OCI-LY1 (cell line): ENCODE data around the gene TMEM52.

Experiments used
- EZH2 ChIP-seq: fragments of 200-600 bp; sonication (generic), shearing (Covaris generic); IDR thresholded peaks from 2 replicates; pipeline ENCODE4 v1.8.0; 2017; ENCODE audit warnings: borderline replicate concordance, mixed run types, mild to moderate bottlenecking, antibody characterized with exemption, low read length, moderate library complexity, mixed read lengths
- TF ChIP-seq, protein P1 (sequence below): fragments of 200-600 bp; sonication (generic), shearing (Covaris generic); IDR thresholded peaks from 2 replicates; pipeline ENCODE4 v1.5.1; 2017; ENCODE audit warnings: mild to moderate bottlenecking, antibody characterized with exemption, low read length, moderate library complexity, mixed read lengths

DNA sequence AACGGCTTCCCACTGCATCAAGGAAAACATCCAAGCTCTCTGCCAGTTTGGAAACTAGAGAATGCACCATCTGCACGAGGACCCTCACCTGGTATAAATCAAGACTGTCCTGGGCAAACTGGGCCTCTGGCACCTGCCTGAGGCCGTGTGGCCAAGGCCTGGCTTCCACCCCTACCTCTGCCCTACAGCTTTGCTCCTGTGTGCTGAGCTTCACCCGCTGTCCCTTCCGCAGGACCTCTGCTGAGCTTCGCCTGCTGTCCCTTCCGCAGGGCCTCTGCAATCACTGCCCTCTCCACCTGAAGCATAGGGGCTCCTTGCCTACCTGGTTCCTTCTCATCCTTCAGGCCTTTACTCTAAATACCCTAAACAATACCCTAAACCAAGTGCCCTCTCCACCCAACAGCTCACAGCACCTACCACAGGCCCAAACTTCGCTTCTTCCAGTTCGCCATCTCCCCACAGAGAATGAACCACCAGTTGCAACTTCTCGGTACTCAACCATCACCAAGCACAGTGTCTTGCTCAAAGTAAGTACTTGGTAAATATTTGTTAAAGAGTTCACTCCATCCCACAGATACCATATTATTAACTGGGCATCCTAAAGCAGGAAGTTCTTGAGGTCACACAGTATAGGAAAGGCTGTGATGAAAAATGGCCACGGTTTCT is 46.6 kb downstream of the TMEM52 start:
- TF ChIP-seq, protein P1, sequence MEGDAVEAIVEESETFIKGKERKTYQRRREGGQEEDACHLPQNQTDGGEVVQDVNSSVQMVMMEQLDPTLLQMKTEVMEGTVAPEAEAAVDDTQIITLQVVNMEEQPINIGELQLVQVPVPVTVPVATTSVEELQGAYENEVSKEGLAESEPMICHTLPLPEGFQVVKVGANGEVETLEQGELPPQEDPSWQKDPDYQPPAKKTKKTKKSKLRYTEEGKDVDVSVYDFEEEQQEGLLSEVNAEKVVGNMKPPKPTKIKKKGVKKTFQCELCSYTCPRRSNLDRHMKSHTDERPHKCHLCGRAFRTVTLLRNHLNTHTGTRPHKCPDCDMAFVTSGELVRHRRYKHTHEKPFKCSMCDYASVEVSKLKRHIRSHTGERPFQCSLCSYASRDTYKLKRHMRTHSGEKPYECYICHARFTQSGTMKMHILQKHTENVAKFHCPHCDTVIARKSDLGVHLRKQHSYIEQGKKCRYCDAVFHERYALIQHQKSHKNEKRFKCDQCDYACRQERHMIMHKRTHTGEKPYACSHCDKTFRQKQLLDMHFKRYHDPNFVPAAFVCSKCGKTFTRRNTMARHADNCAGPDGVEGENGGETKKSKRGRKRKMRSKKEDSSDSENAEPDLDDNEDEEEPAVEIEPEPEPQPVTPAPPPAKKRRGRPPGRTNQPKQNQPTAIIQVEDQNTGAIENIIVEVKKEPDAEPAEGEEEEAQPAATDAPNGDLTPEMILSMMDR = no peak
- TF ChIP-seq EZH2 = no peak
